Activated naive CD4-positive, alpha-beta T cell treated with anti-CD3 and anti-CD28 coated beads for 36 hours (primary cell): ENCODE measurements around the gene PCSK1. TPM values are rescaled to one million over a fixed set of nuclear protein-coding genes. Genes with fewer than 3 reads are reported as not detected.

Source experiments
- CTCF ChIA-PET: fragments of 350-600 bp; sonication (Branson Sonifier 250); formaldehyde crosslinking; loops from one replicate; lab custom pipeline; 2021; ENCODE audit warnings: antibody characterized with exemption; lab: Charles Lee
- DNase-seq: peaks from one replicate; pipeline ENCODE4 v3.0.0-alpha.2; 2020
- H3K27ac Mint-ChIP-seq: one replicate; pipeline ENCODE4 v1.8.0; 2021; ENCODE audit warnings: mild to moderate bottlenecking, mixed read lengths
- H3K27me3 Mint-ChIP-seq: one replicate; pipeline ENCODE4 v1.8.0; 2021; ENCODE audit warnings: low read depth, mixed read lengths
- H3K36me3 Mint-ChIP-seq: one replicate; pipeline ENCODE4 v1.8.0; 2021; ENCODE audit warnings: low read depth, mixed read lengths
- H3K4me1 Mint-ChIP-seq: one replicate; pipeline ENCODE4 v1.8.0; 2021; ENCODE audit warnings: low read depth, mixed read lengths
- H3K4me3 Mint-ChIP-seq: one replicate; pipeline ENCODE4 v1.8.0; 2021; ENCODE audit warnings: mild to moderate bottlenecking, moderate library complexity, mixed read lengths
- H3K9me3 Mint-ChIP-seq: one replicate; pipeline ENCODE4 v1.8.0; 2021; ENCODE audit warnings: mixed read lengths
- intact Hi-C: fragments of 100-400 bp; cut with micrococcal nuclease; formaldehyde crosslinking; loops from one replicate; pipeline ENCODE4 v1.15.1; 2023
- total RNA-seq, 2 experiments: library from RNA; stranded (reverse); gene quantifications; one replicate each; pipeline ENCODE4 v1.2.3, GENCODE V29; 2021

The PCSK1 gene
- total RNA-seq, 2 experiments from 2014 or later, result not detected

- intact Hi-C loops, result no loop called here
- DNase-seq, result no peak
- CTCF ChIA-PET, result interaction anchor here (0.9 kb wide), 1 partner anchor 24 kb away, joined by 3 read pairs; no protein-coding TSS in a partner anchor
- H3K9me3 Mint-ChIP-seq, result no peaks in the 10 kb centered on the region
- H3K27me3 Mint-ChIP-seq, result no peaks in the 10 kb centered on the region
- H3K27ac Mint-ChIP-seq, result no peak overlapping the region
- H3K36me3 Mint-ChIP-seq, result no peaks in the 10 kb centered on the region
- H3K4me3 Mint-ChIP-seq, result no peak overlapping the region
- H3K4me1 Mint-ChIP-seq, result no peaks in the 10 kb centered on the region
Observed at GRCh38 chr5:96455789-96456188, 22.7 kb upstream of the PCSK1 start.

- H3K4me3 Mint-ChIP-seq, result no peak overlapping the region
- no peak for DNase-seq
- no peaks in the 10 kb centered on the region for H3K4me1 Mint-ChIP-seq
- intact Hi-C loops, result no loop called here
- H3K27me3 Mint-ChIP-seq, result peaks cover 1% of the 10 kb centered on the region
- H3K9me3 Mint-ChIP-seq, result no peaks in the 10 kb centered on the region
- no peak overlapping the region for H3K27ac Mint-ChIP-seq
- H3K36me3 Mint-ChIP-seq, result no peaks in the 10 kb centered on the region
- CTCF ChIA-PET, result interaction anchor here (0.6 to 1.1 kb wide), 3 partner anchors 18 to 806 kb away, joined by 3 to 4 read pairs (median 4); no protein-coding TSS in a partner anchor
Observed at GRCh38 chr5:96453394-96453793, 20.3 kb upstream of the PCSK1 start.

- CTCF ChIA-PET, result interaction anchor here (0.7 kb wide), 1 partner anchor 14 kb away, joined by 3 read pairs; no protein-coding TSS in a partner anchor
- Mint-ChIP-seq H3K4me1 (no peaks in the 10 kb centered on the region), H3K9me3 (no peaks in the 10 kb centered on the region), H3K27me3 (peaks cover 13% of the 10 kb centered on the region), H3K27ac (no peak overlapping the region), H3K4me3 (no peak overlapping the region), H3K36me3 (no peaks in the 10 kb centered on the region)
- intact Hi-C loops, result no loop called here
- no peak for DNase-seq
Observed at GRCh38 chr5:96447949-96448348, 14.9 kb upstream of the PCSK1 start.

- peaks cover 2% of the 10 kb centered on the region for H3K4me1 Mint-ChIP-seq
- no peaks in the 10 kb centered on the region for H3K9me3 Mint-ChIP-seq
- intact Hi-C loops, result no loop called here
- no peak for DNase-seq
- no peak overlapping the region for H3K27ac Mint-ChIP-seq
- H3K4me3 Mint-ChIP-seq, result no peak overlapping the region
- peaks cover 37% of the 10 kb centered on the region for H3K27me3 Mint-ChIP-seq
- CTCF ChIA-PET, result interaction anchor here (0.6 to 1.7 kb wide), 9 partner anchors 9 to 289 kb away, joined by 3 to 6 read pairs (median 3); no protein-coding TSS in a partner anchor
- no peaks in the 10 kb centered on the region for H3K36me3 Mint-ChIP-seq
Observed at GRCh38 chr5:96440185-96440538, 7.1 kb upstream of the PCSK1 start.

GRCh38 chr5:96439477-96440184 is 6.6 kb upstream of the PCSK1 start:
- DNase-seq, result no peak
- Mint-ChIP-seq H3K4me1 (peaks cover 2% of the 10 kb centered on the region), H3K36me3 (no peaks in the 10 kb centered on the region), H3K27me3 (peaks cover 40% of the 10 kb centered on the region), H3K9me3 (no peaks in the 10 kb centered on the region), H3K27ac (no peak overlapping the region), H3K4me3 (no peak overlapping the region)
- intact Hi-C loops, result loop anchor here (10.0 kb wide), 1 partner anchor 585 kb away; no protein-coding TSS in a partner anchor
- CTCF ChIA-PET, result interaction anchor here (0.6 to 1.7 kb wide), 8 partner anchors 10 to 289 kb away, joined by 3 to 6 read pairs (median 3); no protein-coding TSS in a partner anchor

GRCh38 chr5:96434201-96434645 is 1.2 kb upstream of the PCSK1 start:
- CTCF ChIA-PET, result interaction anchor here (0.7 to 2.6 kb wide), 3 partner anchors 14 to 167 kb away, joined by 3 to 9 read pairs (median 3); no protein-coding TSS in a partner anchor
- Mint-ChIP-seq H3K9me3 (no peaks in the 10 kb centered on the region), H3K27me3 (peaks cover 70% of the 10 kb centered on the region), H3K27ac (no peak overlapping the region), H3K36me3 (no peaks in the 10 kb centered on the region), H3K4me1 (peaks cover 14% of the 10 kb centered on the region), H3K4me3 (no peak overlapping the region)
- intact Hi-C loops, result loop anchor here (5.0 to 10.0 kb wide), 3 partner anchors 48 to 579 kb away; no protein-coding TSS in a partner anchor
- peak; percentile 78 for DNase-seq

- Mint-ChIP-seq H3K9me3 (no peaks in the 10 kb centered on the region), H3K27me3 (peaks cover 61% of the 10 kb centered on the region), H3K4me3 (no peak overlapping the region), H3K36me3 (no peaks in the 10 kb centered on the region), H3K4me1 (peaks cover 14% of the 10 kb centered on the region), H3K27ac (no peak overlapping the region)
- intact Hi-C loops, result loop anchor here (5.0 to 10.0 kb wide), 3 partner anchors 50 to 578 kb away; no protein-coding TSS in a partner anchor
- CTCF ChIA-PET, result interaction anchor here (0.9 to 2.6 kb wide), 4 partner anchors 23 to 170 kb away, joined by 3 to 9 read pairs (median 3); no protein-coding TSS in a partner anchor
- DNase-seq, result no peak
Observed at GRCh38 chr5:96432216-96433065, 607 bp downstream of the PCSK1 start.

- CTCF ChIA-PET, result interaction anchor here (0.9 to 1.5 kb wide), 3 partner anchors 24 to 171 kb away, joined by 3 read pairs; no protein-coding TSS in a partner anchor
- no peak overlapping the region for H3K27ac Mint-ChIP-seq
- intact Hi-C loops, result loop anchor here (5.0 to 10.0 kb wide), 3 partner anchors 51 to 577 kb away; no protein-coding TSS in a partner anchor
- H3K9me3 Mint-ChIP-seq, result no peaks in the 10 kb centered on the region
- peak; percentile 17 for DNase-seq
- no peaks in the 10 kb centered on the region for H3K36me3 Mint-ChIP-seq
- H3K4me1 Mint-ChIP-seq, result peaks cover 14% of the 10 kb centered on the region
- H3K27me3 Mint-ChIP-seq, result peaks cover 56% of the 10 kb centered on the region
- H3K4me3 Mint-ChIP-seq, result no peak overlapping the region
Observed at GRCh38 chr5:96431376-96432187, 1.5 kb downstream of the PCSK1 start.

- Mint-ChIP-seq H3K27me3 (peaks cover 35% of the 10 kb centered on the region), H3K4me3 (no peak overlapping the region), H3K9me3 (no peaks in the 10 kb centered on the region), H3K27ac (no peak overlapping the region), H3K4me1 (peaks cover 8% of the 10 kb centered on the region), H3K36me3 (no peaks in the 10 kb centered on the region)
- DNase-seq, result no peak
- intact Hi-C loops, result no loop called here
- CTCF ChIA-PET, result interaction anchor here (0.7 kb wide), 2 partner anchors 27 to 859 kb away, joined by 3 read pairs; no protein-coding TSS in a partner anchor
Observed at GRCh38 chr5:96427824-96428223, 5.2 kb downstream of the PCSK1 start.

- CTCF ChIA-PET, result no interaction called here
- H3K36me3 Mint-ChIP-seq, result no peaks in the 10 kb centered on the region
- H3K9me3 Mint-ChIP-seq, result no peaks in the 10 kb centered on the region
- intact Hi-C loops, result no loop called here
- H3K27ac Mint-ChIP-seq, result no peak overlapping the region
- H3K4me1 Mint-ChIP-seq, result peaks cover 5% of the 10 kb centered on the region
- H3K4me3 Mint-ChIP-seq, result no peak overlapping the region
- peaks cover 26% of the 10 kb centered on the region for H3K27me3 Mint-ChIP-seq
- no peak for DNase-seq
Observed at GRCh38 chr5:96426831-96427230, 6.2 kb downstream of the PCSK1 start.

- intact Hi-C loops, result no loop called here
- Mint-ChIP-seq H3K4me1 (no peaks in the 10 kb centered on the region), H3K9me3 (no peaks in the 10 kb centered on the region), H3K27me3 (peaks cover 20% of the 10 kb centered on the region), H3K4me3 (no peak overlapping the region), H3K27ac (no peak overlapping the region), H3K36me3 (no peaks in the 10 kb centered on the region)
- DNase-seq, result no peak
- CTCF ChIA-PET, result no interaction called here
Observed at GRCh38 chr5:96425443-96425842, 7.6 kb downstream of the PCSK1 start.
